NCI-H2107 treated with DMSO at 0.1 percent for 48 hours (cell line): ENCODE data around the gene RAB3B.
"Not testable (repeated sequence)": the region's sequence is repeated elsewhere in the genome, so short reads cannot be mapped to it uniquely, and the experiment has no call there.

Source experiments
- DNase-seq: peaks from one replicate; lab custom pipeline; 2025; ENCODE audit not compliant: unreplicated experiment; lab: John Stamatoyannopoulos, UW

Gene RAB3B

GRCh38 chr1:51922040-51922439, 68.5 kb downstream of the RAB3B start:
- peak; percentile 24 for DNase-seq

GRCh38 chr1:51920130-51920529, 70.4 kb downstream of the RAB3B start:
- no peak for DNase-seq

GRCh38 chr1:51919684-51920083, 70.8 kb downstream of the RAB3B start:
- no peak for DNase-seq

- no peak for DNase-seq
Measured at GRCh38 chr1:51916587-51917405, 73.7 kb downstream of the RAB3B start.

- DNase-seq, result no peak
Measured at GRCh38 chr1:51915951-51916350, 74.5 kb downstream of the RAB3B start.

GRCh38 chr1:51912881-51913280, 77.6 kb downstream of the RAB3B start:
- DNase-seq, result no peak

GRCh38 chr1:51910221-51911000, 80.1 kb downstream of the RAB3B start:
- DNase-seq, result no peak

GRCh38 chr1:51908499-51908898, 82.0 kb downstream of the RAB3B start:
- DNase-seq, result no peak

- DNase-seq, result no peak
Measured at GRCh38 chr1:51907079-51907702, 83.3 kb downstream of the RAB3B start.

- no peak for DNase-seq
Measured at GRCh38 chr1:51906306-51907078, 84.0 kb downstream of the RAB3B start.

- no peak for DNase-seq
Measured at GRCh38 chr1:51902456-51902855, 88.0 kb downstream of the RAB3B start.

GRCh38 chr1:51901151-51901550, 89.3 kb downstream of the RAB3B start:
- no peak for DNase-seq

GRCh38 chr1:51899022-51899421, 91.5 kb downstream of the RAB3B start:
- no peak for DNase-seq

- no peak for DNase-seq
Measured at GRCh38 chr1:51898090-51898734, 92.3 kb downstream of the RAB3B start.

- no peak for DNase-seq
Measured at GRCh38 chr1:51897699-51898031, 92.8 kb downstream of the RAB3B start.

- DNase-seq, result not testable (repeated sequence)
Measured at GRCh38 chr1:51894748-51895147, 95.8 kb downstream of the RAB3B start.

GRCh38 chr1:51878616-51879336, 111.7 kb downstream of the RAB3B start, which contains the start of gene NRDC:
Gene NRDC (minus strand): TSS chr1:51878727. CDS start chr1:51878615, 112 bp downstream.
- DNase-seq, result peak; percentile 100

- DNase-seq, result no peak
Measured at GRCh38 chr1:51878308-51878615, 112.2 kb downstream of the RAB3B start.

GRCh38 chr1:51877434-51878307, 112.8 kb downstream of the RAB3B start:
- DNase-seq, result no peak
